ENCODE measurements around the gene WFDC13. TPM values are rescaled to one million over a fixed set of nuclear protein-coding genes. Genes with fewer than 3 reads are reported as not detected.

The WFDC13 gene
- total and polyA plus RNA-seq, 2 of the 8 experiments (the other 6 are each of a cell fraction or from before 2014, with no cell fraction given) = not detected

DNA sequence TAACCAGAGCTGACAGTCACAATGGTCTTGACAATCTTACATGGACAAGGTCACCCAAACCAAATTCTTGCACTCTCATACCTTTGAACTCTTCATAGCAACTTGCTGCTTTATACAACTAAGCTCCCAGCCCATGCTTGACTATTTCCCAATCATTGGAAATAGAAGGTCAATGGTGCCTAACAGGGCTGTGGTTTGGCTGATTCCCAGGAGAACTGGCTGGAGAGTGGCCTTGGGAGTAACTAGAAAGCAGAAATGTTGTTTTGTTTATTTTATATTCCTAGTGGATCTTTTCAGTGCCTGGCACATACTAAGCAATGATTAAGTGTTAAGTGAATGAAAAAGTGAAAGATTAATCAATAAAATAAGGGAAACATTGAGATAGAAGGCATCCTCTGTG is 23.3 kb downstream of the WFDC13 start:
- FAIRE-seq (no peak), DNase-seq (ENCODE audit: low read depth in 1 of 2, low spot score in 2 of 2) (no peak)
- no peak overlapping the region for H3K27ac ChIP-seq (ENCODE audit: low read depth, low read length)
- H2BK120ac ChIP-seq (replicated peaks; ENCODE audit: low read depth, low read length) = no peak overlapping the region
- no peak overlapping the region for H3K9ac ChIP-seq (replicated peaks in 1 of 4; ENCODE audit: extremely low read depth in 1 of 4, low read depth in 3 of 4, low read length in 3 of 4)
- H3K18ac ChIP-seq (ENCODE audit: extremely low read depth, low read length) = no peak overlapping the region
- H2AFZ ChIP-seq (ENCODE audit: low read length) = no peak overlapping the region
- ChIA-PET CTCF (ENCODE audit: partially characterized antibody) (interaction anchor here (1.4 to 1.6 kb wide), 2 partner anchors 39 to 45 kb away, joined by 3 read pairs; no protein-coding TSS in a partner anchor), POLR2A (ENCODE audit: partially characterized antibody) (no interaction called here)
- no peaks in the 10 kb centered on the region for H4K20me1 ChIP-seq (replicated peaks in 1 of 2; ENCODE audit: control insufficient read depth in 1 of 2, insufficient read depth in 2 of 2, low read length in 2 of 2)
- TF ChIP-seq RBBP5 (IDR thresholded peaks at IDR 0.05; ENCODE audit: borderline replicate concordance, low read depth, low read length) = no peak
- TF ChIP-seq USF2 (IDR thresholded peaks at IDR 0.05; ENCODE audit: low read length) = no peak
- no peak for TF ChIP-seq RXRA (IDR thresholded peaks at IDR 0.05; ENCODE audit: insufficient read depth, low read depth, low read length)
- TF ChIP-seq NRF1 (IDR thresholded peaks at IDR 0.05; ENCODE audit: low read depth, low read length) = no peak
- H3K79me2 ChIP-seq (ENCODE audit: control insufficient read depth in 1 of 2, insufficient read depth in 2 of 2, low read length in 2 of 2) = no peaks in the 10 kb centered on the region
- no peak overlapping the region for H3K14ac ChIP-seq (ENCODE audit: insufficient read length)
- no peak overlapping the region for H4K91ac ChIP-seq (replicated peaks; ENCODE audit: insufficient read length, low read length)
- H4K5ac ChIP-seq (ENCODE audit: insufficient read length, low read depth, low read length) = no peak overlapping the region
- H2BK20ac ChIP-seq (ENCODE audit: low read length) = no peak overlapping the region
- H2BK15ac ChIP-seq (ENCODE audit: low read length) = no peak overlapping the region
- H3K79me1 ChIP-seq (ENCODE audit: low read depth, low read length) = no peaks in the 10 kb centered on the region
- no peak overlapping the region for H3K56ac ChIP-seq (replicated peaks; ENCODE audit: insufficient read length, low read depth, low read length)
- no peak overlapping the region for H2BK12ac ChIP-seq (ENCODE audit: low read depth, low read length)
- H4K8ac ChIP-seq (ENCODE audit: extremely low read depth, insufficient read depth, low read length) = no peak overlapping the region
- no peak overlapping the region for H2AK5ac ChIP-seq (ENCODE audit: low read depth, low read length)
- H2BK5ac ChIP-seq (ENCODE audit: low read depth, low read length) = no peak overlapping the region
- H3K4me3 ChIP-seq (ENCODE audit: extremely low read depth in 1 of 4, insufficient read depth in 2 of 4, low read depth in 3 of 4, low read length in 4 of 4) = no peak overlapping the region
- no peak overlapping the region for H3K4ac ChIP-seq (replicated peaks; ENCODE audit: insufficient read length, low read depth, low read length)
- H3K27me3 ChIP-seq (replicated peaks in 1 of 4; ENCODE audit: control insufficient read depth in 3 of 4, extremely low read depth in 1 of 4, insufficient read depth in 3 of 4, low read length in 3 of 4) = no peaks in the 10 kb centered on the region
- no peak overlapping the region for H3K4me2 ChIP-seq (ENCODE audit: insufficient read depth in 1 of 2, low read depth in 2 of 2, low read length in 2 of 2)
- H3K23ac ChIP-seq (ENCODE audit: insufficient read length) = no peak overlapping the region
- no peaks in the 10 kb centered on the region for H3K23me2 ChIP-seq (ENCODE audit: low read depth, low read length)
- no peaks in the 10 kb centered on the region for H3K9me3 ChIP-seq (ENCODE audit: insufficient read depth in 2 of 2, low read depth in 1 of 2, low read length in 1 of 2)
- H3K4me1 ChIP-seq (replicated peaks in 1 of 4; ENCODE audit: control insufficient read depth in 3 of 4, insufficient read depth in 4 of 4, low read length in 3 of 4) = no peaks in the 10 kb centered on the region
- H3K36me3 ChIP-seq (ENCODE audit: control insufficient read depth in 2 of 4, insufficient read depth in 4 of 4, low read length in 3 of 4) = no peaks in the 10 kb centered on the region

All from H1 (cell line).